Measurements from ENCODE around the gene PGAM2. TPM values are rescaled to one million over a fixed set of nuclear protein-coding genes. Genes with fewer than 3 reads are reported as not detected.
A peak's percentile ranks its signal among the peaks of the same experiment; 100 is the strongest.

Gene PGAM2
- total and polyA plus RNA-seq, 2 of the 4 experiments (the other 2 are of a cell fraction) = not detected

DNA sequence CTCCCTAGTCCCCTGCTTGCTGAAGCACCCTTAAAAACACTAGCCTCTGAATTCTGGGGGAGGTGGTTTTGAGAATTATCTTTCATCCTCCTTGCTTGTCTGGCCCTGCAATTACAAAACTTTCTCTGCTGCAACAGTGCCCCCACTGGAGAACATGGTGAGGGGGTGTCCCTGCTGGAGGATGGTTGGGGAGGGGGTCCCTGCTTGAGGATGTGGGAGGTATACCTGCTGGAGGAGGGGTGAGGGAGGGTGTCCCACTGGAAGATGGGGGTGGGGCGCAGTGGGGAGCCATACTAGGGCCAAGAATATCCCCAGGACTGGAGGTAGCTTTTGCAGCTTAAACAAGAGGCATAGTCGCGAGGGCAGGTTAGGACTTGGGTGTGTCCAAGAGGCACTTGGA, 20.2 kb upstream of the PGAM2 start:
- no peak overlapping the region for H3K56ac ChIP-seq (ENCODE audit: extremely low read depth, insufficient read depth, low read length)
- POLR2A ChIA-PET (ENCODE audit: unreplicated experiment) = no interaction called here
- intact Hi-C loops (cut with micrococcal nuclease) = no loop called here
- 0 out of 2 replicates have a peak overlapping the region, but pooled peaks have one; percentile 58 for H3K23ac ChIP-seq (ENCODE audit: low read depth, low read length)
- CTCF ChIA-PET = interaction anchor here (0.6 kb wide), 1 partner anchor 50 kb away, joined by 6 read pairs; no protein-coding TSS in a partner anchor
- H2BK120ac ChIP-seq (ENCODE audit: low read depth, low read length) = peak overlapping the region; percentile 31
- H3K9me1 ChIP-seq (ENCODE audit: insufficient read depth, low read length) = peaks cover 30% of the 10 kb centered on the region
- H3K36me3 ChIP-seq (ENCODE audit: control insufficient read depth, insufficient read depth, low read length) = no peaks in the 10 kb centered on the region; the same call in 1 of the 2 replicates
- peak overlapping the region; percentile 65 for H2BK20ac ChIP-seq (ENCODE audit: low read depth, low read length)
- peak overlapping the region; percentile 60; the same call in 1 of the 2 replicates for H3K14ac ChIP-seq (replicated peaks; ENCODE audit: low read depth, low read length)
- H3K79me1 ChIP-seq (ENCODE audit: low read depth in 1 of 2, low read length in 2 of 2) = peaks cover 7 to 24% of the 10 kb centered on the region in 2 experiments; a peak in 3 of 4 replicates
- no peaks in the 10 kb centered on the region for H3K27me3 ChIP-seq (ENCODE audit: control insufficient read depth, insufficient read depth, low read length)
- peak overlapping the region; percentile 64 for H3K4ac ChIP-seq (ENCODE audit: low read depth, low read length)
- H4K20me1 ChIP-seq (ENCODE audit: insufficient read depth, low read length) = no peaks in the 10 kb centered on the region; the same call in 1 of the 2 replicates
- H2AK9ac ChIP-seq (replicated peaks; ENCODE audit: low read depth, low read length, poor library complexity) = peak overlapping the region; percentile 74
- H3K4me2 ChIP-seq (ENCODE audit: low read depth, low read length) = no peak overlapping the region
- no peak overlapping the region for H2AFZ ChIP-seq (replicated peaks; ENCODE audit: low read length, poor library complexity)
- H4K5ac ChIP-seq (ENCODE audit: low read depth, low read length) = peak overlapping the region; percentile 53; the same call in 1 of the 2 replicates
- 88% methylated on average over 1 of the region's 3 CpGs; no CpG with 5 or more reads in 1 of the 2 experiments for WGBS, 2 experiments (ENCODE audit: extremely low coverage in 2 of 2, insufficient read length in 1 of 2)
- H2BK5ac ChIP-seq (ENCODE audit: low read depth, low read length, poor library complexity, severe bottlenecking) = peak overlapping the region; percentile 29
- ATAC-seq (ENCODE audit: low read depth) (no peak), DNase-seq (no peak)
- no peaks in the 10 kb centered on the region for H3K9me3 ChIP-seq (ENCODE audit: control insufficient read depth, insufficient read depth, low read length)
- in situ Hi-C loops (cut with MboI; ENCODE audit: low sequenced_read_pairs) = no loop called here
- TF ChIP-seq BHLHE40 (IDR thresholded peaks at IDR 0.05; ENCODE audit: low read depth, low read length) (no peak), CEBPB (IDR thresholded peaks at IDR 0.05; ENCODE audit: low read depth, low read length) (no peak), POLR2A (IDR thresholded peaks at IDR 0.05; ENCODE audit: low read depth, low read length) (no peak), RAD21 (IDR thresholded peaks at IDR 0.05; ENCODE audit: low read length) (no peak), MXI1 (IDR thresholded peaks at IDR 0.05; ENCODE audit: borderline replicate concordance, low read depth, low read length) (no peak), RFX5 (IDR thresholded peaks at IDR 0.05; ENCODE audit: low read depth, low read length) (no peak), CHD1 (IDR thresholded peaks at IDR 0.05; ENCODE audit: low read depth, low read length) (no peak)
- TF ChIP-seq, protein P1, sequence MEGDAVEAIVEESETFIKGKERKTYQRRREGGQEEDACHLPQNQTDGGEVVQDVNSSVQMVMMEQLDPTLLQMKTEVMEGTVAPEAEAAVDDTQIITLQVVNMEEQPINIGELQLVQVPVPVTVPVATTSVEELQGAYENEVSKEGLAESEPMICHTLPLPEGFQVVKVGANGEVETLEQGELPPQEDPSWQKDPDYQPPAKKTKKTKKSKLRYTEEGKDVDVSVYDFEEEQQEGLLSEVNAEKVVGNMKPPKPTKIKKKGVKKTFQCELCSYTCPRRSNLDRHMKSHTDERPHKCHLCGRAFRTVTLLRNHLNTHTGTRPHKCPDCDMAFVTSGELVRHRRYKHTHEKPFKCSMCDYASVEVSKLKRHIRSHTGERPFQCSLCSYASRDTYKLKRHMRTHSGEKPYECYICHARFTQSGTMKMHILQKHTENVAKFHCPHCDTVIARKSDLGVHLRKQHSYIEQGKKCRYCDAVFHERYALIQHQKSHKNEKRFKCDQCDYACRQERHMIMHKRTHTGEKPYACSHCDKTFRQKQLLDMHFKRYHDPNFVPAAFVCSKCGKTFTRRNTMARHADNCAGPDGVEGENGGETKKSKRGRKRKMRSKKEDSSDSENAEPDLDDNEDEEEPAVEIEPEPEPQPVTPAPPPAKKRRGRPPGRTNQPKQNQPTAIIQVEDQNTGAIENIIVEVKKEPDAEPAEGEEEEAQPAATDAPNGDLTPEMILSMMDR (conservative IDR thresholded peaks at IDR 0.05; ENCODE audit: low read depth, low read length) = no peak
- dilution Hi-C loops (cut with HindIII; ENCODE audit: low sequenced_read_pairs, unreplicated experiment) = no loop called here
- peak overlapping the region; percentile 31; the same call in 1 of the 2 replicates for H3K27ac ChIP-seq (ENCODE audit: insufficient read depth, low read length)
- H4K8ac ChIP-seq (ENCODE audit: low read depth in 2 of 2, low read length in 2 of 2) = peak overlapping the region in 1 of 2 experiments; percentile 13; a peak in 2 of 4 replicates
- H3K18ac ChIP-seq (ENCODE audit: low read depth, low read length) = peak overlapping the region; percentile 59
- peaks cover 29% of the 10 kb centered on the region for H3K4me1 ChIP-seq (ENCODE audit: control insufficient read depth, insufficient read depth, low read length)
- no peak overlapping the region for H3K9ac ChIP-seq (ENCODE audit: low read depth, low read length)
- peak overlapping the region; percentile 77; the same call in 1 of the 2 replicates for H2AK5ac ChIP-seq (ENCODE audit: low read depth, low read length)
- no peak overlapping the region for H3K4me3 ChIP-seq (ENCODE audit: insufficient read depth, low read depth, low read length)
- peak overlapping the region; percentile 29; the same call in 1 of the 3 replicates for H2BK15ac ChIP-seq (ENCODE audit: low read depth, low read length)
- peak overlapping the region; percentile 23 for H4K91ac ChIP-seq (ENCODE audit: insufficient read depth, low read depth, low read length)
- BruUV-seq (replicated peaks) = no TSS peak
